Measurements from ENCODE around the gene CABLES2.

CABLES2 gene

DNA sequence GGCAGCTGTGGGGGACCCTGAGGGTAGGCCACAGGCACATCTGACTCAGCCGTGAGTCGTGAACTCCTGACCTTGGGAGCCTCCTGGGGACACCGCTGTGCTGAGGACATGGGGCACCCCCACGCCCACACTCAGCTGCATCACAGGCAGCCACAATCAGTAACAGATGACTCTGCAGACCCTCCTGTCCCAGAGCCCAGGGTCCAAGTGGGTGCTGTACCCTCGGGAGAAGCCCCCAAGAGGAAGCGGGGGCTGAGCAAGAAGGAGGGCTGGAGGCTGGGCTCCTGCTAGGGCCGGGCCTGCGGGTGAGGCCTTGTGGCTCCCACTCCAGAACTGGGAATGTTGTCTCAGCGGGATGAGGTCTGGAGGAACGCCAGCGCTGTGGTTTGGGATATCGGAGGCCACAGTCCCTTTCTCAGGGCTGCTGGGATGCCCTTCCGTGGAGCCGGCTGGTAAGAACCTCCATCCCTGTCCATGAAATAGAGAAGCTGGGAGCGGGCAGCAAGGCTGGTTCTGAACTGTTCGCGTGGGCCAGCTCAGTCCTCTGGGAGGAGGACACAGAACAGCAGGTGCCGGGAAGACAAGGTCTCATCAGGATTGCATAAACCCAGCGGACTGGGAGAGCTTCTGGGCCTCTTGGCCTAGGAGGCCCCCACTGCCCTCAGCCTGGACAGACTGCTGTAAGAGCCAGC, 36.8 kb downstream of the CABLES2 start:
- no peak for DNase-seq

DNA sequence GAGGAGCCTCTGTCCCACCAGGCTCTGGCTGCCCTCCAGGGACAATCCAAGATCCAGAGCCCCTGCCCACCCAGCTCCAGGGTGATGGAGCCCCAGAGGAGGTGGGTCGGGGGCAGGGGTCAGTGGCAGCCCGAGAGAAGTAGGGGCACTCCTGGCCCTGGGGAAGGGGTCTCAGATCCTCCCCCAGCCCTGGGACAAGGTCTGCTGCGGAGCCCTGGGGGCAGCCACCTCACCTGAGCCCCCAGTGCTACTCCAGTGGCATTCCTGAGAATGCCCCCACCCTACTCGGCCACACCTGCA, 37.3 kb downstream of the CABLES2 start:
- no peak for DNase-seq

DNA sequence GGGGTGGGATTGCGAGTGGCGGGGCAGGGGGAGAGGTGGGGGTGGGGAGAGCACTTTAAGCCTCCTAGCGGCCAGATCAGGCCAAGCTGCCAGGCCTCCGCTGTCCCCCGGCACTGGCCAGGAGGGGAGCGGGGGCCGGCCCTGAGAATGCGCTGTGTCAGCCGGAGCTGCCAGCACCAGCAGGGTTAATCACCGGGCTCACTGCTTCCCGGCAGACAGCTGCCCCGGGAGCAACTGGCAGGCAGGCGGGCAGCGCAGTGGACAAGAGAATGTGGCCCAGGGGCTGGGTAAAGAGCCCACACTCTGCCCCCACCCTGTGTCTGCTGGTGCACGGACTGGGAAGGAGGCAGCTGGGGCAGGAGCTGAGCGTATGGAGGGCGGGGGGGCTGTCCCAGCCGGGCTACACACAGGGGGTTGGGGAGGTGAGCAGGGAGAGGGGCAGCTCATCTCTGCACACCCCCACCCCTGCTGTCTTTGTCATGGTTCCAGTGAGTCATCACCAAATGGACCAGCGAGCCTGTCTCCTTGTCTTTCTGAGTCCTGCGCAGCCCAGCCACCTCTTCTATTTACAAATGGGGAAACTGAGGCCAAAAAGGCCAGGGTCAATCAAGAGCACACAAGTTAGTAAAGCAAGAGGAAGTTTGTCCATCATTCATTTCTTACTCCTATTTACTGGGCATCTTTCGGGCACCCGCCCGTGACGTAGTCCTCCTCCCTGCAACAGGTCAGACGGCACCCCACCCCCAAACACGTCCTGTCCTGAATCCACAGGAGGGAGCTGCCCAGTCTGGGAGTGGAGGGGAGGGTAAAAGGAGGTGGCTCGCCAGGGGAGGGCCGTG, 37.9 kb downstream of the CABLES2 start:
- no peak for DNase-seq

DNA sequence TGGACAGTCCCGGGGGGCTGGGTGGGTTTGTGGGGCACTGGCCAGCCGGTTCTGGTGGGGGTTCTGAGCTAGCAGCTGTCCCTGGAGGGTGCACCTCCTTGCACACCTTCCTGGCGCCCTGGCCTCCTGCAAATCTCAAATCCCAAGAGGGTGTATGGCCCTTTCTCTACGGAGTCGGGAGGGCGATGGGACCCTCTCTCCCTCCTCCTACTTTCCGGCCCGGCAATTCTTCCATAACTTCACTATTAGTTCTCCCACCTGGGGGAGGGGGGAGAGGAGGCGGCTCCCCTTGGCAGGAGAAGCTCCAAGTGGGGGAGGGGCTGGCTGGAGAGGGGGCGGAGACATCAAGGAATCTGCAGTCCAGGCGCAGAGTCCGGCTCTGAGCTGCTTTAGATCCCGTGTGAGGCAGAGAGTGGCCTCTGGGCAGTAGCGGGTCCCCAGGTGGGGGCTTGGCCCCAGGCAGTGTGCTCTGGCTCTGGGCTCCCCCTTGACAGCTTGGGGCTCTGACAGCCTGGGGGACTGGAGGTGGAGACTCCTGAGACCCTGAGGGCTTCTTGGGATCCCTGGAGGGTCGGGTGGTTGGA, 38.6 kb downstream of the CABLES2 start:
- no peak for DNase-seq

DNA sequence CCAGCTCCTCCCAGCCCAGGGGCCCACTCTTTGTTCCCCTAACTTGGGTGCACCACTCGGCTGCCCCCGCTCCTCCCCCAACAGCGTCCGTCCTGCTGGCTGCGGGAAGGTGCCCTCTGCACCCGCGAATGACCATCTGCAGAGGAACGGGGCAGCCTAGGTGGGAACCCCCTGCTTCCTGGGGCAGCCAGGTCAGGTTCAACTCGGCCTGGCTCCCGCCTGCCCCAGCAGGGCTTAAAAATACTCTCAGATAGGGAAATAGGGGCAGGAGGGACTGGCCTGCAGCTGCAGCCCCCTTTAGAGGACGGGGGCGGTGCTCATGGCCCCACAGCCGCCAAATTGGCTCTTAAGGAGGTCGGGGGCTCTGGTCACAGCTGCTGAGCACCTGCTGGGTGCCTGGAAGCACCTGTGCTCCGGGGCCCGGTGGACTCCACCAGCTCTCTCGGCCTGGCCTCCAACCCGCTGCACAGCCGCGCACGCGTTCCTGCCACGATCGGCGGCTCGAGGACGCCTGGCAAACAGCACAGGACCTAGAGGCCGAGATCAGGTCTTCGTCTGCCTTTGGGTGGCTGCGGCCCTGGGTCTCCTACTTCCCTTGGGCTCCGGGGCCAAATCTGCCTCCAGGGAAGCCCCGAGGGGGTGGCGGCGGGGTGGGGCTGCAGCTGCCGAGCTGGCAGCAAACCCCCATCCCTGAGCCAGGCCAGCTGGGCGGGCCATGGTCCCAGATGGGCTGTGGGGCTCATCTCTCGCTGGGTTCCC, 39.3 kb downstream of the CABLES2 start:
- no peak for DNase-seq

DNA sequence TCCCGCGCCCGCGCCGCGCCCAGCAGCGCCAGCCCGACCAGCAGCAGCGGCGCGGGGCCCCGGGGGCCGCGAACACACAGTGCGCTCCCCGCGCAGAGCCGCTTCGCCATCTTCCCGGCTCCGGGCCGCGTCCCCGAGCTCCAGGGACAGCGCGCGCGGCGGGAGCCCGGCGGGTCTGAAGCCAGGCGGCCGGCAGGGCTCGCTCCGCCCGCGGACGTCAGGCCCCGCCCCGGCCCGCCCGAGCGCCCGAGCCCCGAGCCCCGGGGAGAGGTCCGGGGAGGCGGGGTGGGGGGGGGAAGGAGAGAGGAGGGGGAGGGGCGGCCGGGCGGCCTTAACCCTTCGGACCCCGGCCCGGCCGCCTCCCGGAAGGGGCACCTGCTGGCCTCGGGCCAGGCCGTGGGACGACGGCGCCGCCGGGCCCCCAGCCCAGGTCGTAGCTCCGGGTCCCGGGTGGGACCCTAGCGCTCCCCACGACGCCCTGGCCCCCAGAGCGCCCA, 39.9 kb downstream of the CABLES2 start, which contains the start of gene LAMA5:
Gene LAMA5, minus strand, starts transcription at position 177 of the 497 bp plus-strand sequence. Its CDS starts 67 bp downstream, at position 110.
- no peak for DNase-seq

DNA sequence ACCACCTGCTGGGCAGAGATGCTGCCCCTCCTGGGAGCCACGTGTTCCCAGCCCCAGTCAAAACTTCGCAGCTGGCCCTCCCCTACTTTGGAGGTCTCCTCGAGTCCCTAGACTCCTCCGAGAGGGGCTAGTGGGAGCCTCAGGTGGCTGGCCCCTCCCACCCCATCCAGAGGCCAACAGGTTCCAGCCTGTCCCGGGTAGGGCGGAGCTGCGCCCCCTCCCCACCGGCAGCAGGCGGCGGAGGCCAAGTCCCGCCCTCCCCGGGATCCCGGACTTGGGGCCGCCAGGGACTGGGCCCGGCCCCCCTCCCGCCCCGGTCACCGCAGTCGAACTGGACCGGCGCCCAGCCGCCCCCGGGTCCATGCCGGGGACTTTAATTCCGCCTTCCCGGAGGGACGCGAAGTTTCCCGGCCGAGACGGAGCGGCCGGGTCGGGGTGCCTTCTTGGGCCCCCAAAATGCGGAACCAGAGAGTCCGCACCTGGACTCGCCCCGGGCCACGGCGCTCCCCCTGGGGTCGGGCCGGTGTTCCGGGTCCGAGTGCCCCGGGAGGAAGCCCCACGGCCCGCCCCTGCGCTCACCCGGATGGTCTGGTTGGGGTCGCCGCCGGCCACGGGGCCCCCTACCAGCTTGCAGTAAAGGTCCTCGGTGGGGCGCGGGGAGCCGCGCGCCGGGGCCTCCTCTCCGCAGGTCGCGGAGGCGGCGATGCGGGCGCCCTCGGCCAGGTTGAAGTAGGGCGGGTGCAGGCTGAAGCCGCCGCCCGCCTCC, 40.5 kb downstream of the CABLES2 start:
- DNase-seq: no peak

DNA sequence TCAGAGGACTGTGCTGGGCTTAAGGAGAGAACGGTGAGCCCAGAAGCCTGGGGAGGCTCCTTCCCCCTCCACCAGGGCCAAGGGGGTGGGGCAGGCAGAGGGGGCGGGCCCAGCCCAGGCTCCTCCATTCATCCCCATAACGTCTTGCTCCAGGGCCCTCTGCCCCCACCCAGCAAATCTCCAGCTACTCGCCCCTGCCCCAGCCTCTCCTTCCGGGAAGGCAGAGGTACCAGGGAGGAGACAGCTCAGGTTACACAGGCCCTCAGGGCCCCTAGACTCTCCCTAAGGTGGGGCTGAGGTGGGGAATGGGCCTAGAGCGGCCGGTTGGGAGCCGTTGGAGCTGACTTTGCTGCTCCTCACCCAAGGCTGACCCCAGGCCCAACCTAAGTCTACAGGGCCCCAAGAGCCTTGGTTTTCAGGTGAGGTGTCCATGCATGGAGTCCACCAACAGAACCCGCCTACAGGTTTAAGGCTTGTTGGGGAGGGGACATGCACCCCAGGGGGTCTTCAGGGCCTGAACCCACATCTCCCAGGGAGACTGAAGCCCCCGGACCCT, 41.2 kb downstream of the CABLES2 start:
- DNase-seq: no peak

DNA sequence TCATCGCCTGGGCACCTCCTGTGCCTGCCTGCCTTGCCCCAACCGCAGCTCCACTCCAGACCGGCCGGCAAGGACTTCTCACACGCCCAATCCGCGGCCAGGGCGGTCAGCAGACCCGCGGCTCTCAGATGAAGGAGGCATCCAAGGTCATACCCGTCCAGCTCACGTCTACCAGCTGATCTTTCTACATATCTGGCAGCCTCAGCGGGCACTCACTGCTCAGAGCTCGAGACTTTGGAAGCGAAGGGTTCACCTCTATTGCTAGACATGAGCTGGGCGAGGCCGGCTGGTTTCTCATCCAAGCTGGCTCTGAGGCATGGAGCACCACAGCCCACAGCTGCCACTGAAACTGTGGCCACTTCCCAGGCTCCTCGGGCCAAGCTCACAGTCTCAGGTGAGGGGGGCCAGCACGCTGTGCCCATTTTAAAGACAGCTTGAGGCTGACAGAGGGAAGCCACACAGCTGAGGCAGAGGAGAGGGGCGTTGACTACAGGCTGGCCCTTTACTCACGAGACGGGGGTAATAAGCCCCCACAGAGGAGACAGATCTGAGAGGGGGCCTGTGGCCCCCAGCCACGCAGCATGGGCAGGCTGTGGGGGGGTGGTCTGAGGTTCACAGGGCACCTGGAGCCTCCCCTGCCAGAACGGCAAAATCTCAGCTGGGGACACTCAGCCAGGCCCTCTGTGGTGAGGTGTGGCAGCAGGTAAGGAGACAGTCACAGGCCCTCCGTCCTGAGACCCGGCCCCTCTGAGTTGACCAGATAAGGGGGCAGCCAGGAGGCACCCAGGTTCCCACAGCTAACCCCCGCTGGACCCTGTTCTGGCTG, 42.0 kb downstream of the CABLES2 start:
- DNase-seq: no peak

DNA sequence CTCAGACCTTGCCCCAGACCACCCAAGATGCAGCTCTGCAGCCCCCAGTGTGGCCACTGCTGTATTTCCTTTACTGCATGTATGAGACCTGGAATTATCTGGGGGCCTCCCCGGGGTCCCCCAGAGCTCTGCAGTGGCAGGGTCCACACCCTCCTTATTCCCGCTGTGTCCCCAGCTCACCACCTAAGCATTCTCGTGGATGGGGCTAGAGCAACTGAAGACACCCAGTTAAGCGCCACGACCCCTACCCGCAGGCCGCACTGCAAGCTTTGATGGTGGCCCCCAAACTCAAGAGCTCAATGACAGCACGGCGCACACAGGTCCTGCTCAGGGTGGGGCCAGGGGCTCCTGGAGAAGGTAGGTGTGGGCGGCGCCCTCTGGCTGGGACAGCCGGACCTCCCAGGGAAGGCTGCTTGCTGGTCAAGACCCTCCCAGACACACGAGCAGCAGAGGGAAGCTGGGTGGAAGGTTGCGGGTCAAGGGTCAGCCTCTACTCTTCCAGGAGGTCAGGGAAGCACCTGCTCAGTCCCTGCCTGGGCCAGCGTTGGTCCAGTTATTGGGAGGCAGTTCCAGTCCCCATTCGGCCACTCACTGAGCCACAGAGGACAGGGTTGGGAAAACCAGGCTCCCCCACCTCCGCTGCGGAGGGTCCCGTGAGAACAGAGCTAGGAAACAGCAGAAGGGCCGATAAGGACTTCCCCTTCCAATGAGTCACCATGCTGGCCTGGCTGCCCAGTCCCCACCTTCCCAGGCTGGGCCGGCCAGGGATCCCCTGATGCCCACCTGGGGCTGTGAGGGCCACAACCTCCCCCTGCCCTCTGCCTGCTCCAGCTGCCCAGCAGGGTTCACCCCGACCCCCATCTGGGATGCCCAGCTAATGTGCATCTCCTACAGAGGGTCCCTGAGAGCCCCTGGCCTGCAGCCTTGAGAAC, 42.9 kb downstream of the CABLES2 start:
- no peak for DNase-seq

DNA sequence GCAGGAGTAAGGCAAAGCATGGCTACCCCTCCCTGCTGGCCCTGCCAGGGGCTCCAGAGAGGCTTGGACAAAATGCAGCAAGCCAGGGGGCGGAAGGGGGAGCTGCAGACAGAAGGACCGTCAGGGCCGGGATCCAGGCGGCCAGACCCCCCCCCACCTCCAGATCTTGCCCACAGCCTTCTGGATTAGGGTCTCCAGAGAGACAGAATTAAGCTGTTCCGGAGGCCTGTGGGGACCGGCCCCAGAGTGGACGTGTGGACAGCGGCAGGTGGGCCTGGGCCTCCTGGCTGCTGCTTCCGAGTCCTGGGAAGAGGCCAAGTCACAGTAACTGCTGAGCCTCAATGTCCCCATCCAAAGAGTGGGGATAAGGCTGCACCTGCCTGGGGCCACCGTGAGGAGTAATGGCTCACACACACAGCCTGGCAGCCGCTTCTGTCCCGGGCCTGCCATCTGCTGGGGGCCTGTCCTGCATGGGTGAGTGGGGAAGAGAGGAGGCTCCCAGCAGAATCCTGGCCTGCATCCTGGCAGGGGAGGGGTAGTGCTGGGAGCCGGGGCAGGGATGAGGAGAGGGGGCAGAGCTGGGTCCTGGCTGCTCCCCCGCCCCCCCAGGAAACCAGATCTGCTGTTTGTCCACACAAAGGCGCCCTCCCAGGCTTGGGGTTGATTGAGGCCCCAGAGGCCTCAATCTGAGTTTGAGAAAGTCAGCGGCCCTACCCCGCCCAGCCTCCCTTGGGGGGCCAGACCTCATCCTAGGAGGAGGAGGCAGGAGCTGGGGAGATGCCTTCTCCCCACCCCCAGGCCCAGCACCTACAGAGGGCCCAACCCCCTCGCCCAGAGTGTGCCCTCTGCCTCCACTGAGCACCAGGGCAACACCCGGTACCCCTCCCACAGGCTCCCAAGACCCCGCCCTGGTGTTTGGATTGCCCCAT, 43.8 kb downstream of the CABLES2 start:
- DNase-seq: no peak

DNA sequence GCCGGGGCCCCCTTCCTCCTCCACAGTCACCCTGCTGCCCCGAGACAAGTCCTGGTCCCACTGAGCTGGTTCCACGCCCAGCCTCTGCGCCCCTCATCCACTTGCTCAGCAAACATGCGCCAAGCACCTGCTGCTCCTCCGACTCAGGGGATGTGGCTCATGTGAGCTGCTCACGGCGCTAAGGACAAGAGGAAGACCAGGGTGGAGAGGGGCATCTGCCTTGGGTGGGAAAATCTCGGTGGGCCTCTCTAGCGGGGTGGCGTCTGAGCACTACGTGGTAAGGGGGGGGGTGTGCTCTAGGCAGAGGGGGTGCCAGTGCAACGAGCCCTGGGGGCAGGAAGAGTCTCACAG, 44.5 kb downstream of the CABLES2 start:
- no peak for DNase-seq

DNA sequence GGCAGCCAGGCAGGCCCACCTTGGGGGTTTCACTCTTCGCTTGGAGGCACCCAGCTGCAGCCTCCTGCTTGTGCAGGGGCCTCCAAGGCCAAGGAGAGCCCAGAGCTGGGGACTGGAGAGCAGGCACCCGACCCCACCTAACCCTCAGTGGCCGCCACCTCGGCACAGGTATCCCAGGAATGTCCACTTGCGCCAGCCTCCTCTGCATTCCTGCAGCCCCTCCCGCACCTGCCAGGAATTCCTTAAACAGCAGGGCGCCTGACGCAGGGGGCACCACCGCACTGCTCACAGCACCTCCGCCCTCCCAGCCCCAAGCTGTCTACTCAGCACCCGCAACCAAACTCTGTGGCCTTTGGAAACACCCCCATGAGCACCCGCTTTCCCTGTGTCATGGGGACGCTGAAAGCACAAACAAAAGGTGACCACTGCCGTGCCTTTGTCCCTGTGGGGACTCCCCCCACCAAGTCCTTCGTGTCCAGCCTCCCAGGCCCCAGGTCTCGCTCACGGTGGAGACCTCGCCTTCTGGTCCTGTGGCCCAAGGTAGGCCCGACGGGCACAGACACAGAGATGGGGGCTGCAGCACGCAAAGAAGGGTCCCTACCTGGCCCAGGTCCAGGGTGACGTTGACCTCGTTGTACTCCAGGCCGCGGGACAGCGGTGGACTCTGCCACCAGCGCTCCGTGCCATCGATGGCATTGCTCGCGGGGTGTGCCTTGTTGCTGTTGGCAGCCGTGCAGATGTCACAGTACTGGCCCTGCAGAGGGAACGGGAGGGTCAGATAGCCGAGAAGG, 45.1 kb downstream of the CABLES2 start:
- no peak for DNase-seq

DNA sequence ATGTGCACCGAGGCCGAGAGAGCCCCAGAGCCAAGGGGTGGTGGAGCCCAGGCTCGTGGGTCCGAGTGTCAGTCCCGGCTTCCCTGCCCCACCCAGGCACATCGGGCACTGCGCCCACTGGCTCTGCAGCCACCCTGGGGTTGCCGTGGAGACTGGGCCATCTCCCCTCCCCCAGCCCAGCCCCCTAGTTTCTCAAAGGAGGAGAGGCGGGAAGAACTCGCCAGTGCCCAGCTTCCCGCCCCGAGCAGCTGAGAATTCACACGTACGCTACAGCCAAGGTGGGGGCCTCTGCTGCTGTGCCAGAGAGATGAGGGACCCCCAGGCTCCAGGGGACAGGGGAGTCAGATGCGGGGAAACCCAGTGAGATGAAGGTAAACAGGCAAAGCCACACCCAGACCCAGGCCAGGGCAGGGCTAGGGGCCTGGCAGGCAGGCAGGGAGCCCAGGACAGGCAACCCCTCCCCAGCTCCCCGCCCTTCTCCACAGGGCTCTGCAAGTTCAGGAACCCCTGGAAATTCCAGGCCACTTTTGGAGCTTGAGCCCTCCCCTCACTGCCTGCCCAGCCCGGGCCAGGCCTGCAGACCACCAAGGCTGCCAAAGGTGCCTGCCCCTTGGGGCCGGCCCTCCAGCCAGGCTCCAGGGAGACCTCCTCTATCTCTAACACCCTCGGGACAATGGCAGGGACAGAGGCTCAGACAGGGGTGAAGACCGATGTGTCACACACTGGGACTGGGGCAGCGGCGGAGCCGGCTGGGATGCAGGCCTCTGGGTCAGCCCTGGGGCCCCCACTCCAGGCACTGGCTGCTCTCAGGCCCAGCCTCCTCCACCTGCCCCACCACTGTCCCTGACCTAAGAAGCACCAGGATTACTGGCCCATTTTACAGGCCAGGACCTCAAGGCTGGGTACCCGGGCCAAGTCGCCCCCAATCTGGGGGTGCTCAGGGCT, 46.0 kb downstream of the CABLES2 start:
- DNase-seq: no peak

DNA sequence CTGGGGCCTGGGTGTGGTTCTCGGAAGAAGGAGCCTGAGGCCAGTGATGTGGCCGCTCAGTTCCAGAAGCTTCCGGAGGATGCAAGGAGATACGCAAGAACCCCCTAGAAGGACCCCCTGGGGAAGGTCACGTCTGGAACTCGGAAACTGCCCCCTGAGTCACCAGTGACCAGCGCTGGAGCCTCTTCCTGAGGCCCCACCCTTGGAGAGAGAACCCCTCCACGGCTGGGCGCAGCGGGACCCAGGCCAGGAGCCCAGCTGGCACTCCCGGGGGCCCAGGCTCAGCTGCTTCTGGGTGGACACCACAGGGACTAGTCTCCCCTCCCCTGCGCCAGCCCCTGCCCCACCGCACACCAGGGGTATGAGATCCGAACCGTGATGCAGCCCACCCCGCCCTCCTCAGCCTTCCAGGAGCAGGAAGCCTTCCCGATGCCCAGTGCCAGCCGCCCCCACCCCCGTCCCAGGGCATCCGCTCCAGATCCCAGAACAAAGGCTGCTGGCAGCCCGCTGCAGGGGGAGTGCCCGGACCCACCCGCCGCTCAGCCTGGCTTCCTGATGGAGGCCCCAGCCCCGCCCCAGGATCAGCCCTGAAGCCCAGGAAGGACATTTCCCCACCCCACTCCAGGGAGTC, 47.5 kb downstream of the CABLES2 start:
- no peak for DNase-seq

DNA sequence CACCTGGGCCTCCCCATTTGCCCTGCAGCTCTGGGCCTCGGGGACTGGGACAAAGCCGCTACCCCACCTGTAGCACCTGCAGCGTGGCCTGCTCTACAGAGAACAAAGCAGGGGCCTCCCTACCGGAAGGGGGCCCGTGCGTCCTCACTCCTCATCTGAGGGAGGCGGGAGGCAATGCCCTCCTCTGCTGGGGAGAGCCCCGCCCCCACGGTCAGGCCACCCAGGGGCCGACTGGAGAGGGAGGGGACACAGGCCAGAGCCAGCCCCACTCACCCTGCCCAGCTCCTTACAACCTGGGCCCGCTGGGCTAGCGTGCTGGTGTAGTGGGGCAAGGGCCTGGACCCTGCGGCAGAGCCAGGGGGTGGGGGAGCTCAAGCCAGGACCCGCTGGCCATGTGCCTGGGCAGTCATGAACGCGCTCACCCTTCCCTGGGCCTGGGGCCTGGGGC, 48.0 kb downstream of the CABLES2 start:
- no peak for DNase-seq

All from stimulated activated CD4-positive, alpha-beta T cell treated with anti-CD3 and anti-CD28 coated beads, Interleukin-2, amount 100 ng/mL, for 48 hours (primary cell).